Fibroblast of skin of scalp (primary cell): ENCODE data around the gene AGBL1.

ENCODE experiments used
- DNase-seq: peaks from one replicate; pipeline ENCODE4 v3.0.0-alpha.2; 2013

The AGBL1 gene

DNA sequence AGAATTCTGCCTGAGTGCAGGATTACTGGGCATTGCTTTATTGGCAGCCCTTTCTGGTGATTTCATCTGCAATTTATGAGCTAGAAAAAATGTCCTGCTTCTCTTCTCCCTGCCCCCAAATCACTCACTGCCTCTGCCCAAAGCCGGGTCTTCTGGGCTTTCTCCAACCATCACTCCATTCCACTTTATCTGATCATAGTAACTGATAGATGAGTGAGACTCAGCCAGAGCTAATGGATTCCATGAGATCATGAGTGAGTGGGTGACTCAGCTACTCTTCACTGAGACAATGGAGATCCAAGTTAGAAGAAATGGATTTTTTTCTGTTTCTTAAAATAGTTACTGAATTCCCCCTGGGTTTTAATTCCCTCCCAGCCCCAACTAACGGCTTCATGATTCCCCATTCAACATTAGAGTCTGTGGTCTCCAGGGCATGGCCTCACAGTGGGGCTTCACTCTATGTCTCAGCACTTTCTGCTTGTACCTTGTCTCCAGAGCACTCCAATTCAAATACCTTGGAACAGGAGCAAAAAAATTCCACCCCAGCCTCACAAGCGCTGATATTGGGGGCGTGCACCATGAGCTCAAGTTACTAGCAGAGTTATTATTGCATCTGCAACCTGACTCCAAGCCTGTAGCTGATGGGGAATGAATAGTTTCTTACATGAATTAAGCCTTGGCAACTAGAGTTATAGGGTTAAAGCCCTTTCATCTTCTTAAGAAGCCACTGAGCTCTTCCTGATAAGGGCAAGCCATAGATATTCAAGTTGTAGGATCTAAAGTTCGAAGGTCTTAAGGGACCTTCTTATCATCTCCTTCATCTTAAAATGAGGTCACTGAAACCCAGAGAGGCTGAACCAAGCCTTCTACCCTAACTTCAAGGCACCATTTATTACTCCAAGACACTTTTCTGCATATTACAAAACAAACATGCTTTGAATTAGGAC lies 85.9 kb downstream of the AGBL1 start:
- peak; percentile 4 for DNase-seq

DNA sequence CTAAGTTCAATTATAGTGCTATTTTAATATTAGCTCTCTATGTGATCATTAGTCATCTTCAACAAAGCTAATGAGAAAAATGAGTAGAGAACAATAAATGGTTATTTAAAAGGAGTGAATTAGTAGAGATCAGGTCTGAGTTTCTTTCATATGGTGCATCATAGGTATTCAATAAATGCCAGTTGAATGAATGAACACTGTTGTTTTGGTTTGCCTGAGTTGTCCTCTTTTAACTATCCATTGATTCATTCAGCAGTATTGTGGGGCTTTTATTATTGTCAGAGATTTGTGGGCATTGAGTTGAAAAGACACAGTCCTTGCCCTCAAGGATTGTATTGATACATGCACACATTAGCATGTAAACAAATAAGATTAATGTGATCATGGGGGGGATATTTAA lies 88.2 kb downstream of the AGBL1 start:
- no peak for DNase-seq

DNA sequence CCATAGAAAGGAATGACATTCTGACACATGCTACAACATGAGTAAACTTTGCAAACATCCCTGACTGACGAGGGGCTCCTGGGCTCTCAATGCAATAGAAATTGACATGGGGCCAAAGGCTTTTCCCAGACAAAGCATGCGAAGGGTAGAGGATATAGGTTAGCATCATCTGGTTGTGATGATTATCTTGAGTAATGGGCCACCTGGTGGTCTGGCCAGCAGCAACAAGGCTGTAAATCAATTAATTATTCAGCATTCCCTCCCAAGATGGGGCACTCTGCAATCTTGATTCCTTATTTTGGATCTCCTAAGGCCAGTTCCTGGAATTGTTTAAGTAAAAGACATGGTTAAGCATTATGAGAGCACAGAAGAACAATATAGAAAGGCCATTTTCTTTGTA lies 99.2 kb downstream of the AGBL1 start:
- no peak for DNase-seq

DNA sequence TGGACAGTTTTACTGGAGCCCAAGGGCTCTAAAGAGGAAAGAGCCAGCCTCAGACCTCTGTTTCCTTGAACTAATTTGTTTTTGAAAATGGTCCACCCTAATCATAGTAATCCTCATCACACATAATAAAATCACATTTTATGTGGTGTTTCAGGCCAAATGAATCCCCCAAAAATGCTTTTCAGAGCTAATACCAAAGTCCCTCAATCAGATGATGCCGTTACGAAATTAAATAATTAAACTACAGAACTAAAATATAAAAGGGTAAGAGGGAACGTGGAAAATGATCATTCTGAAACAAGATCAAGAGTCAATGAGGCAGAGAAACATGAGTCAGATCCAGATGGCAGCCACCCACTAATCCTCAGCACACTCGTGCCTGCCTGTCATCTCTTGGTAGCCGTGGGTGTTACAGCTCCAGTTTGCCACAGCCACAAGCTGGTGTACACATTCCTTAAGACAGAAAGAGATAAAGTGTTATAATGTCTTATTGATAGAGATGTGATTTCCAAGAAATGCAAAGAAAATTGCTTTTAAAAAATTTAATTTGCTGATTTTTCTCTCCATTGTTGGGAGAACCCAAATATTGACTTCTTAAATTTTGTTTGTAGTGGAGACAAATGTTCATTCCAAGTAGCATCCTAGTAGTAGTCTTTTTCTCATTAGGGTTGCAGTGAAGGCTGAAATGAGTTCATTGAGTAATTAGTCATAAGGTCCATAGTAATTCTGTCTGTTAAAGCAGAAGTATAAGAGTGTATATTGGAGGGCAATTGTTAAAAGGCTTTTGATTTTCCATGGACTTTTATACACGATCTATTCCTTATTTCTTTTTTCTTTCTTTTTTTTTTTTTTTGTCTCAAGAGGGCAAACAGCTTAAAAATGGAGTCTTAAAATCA lies 104.2 kb downstream of the AGBL1 start:
- DNase-seq = no peak

DNA sequence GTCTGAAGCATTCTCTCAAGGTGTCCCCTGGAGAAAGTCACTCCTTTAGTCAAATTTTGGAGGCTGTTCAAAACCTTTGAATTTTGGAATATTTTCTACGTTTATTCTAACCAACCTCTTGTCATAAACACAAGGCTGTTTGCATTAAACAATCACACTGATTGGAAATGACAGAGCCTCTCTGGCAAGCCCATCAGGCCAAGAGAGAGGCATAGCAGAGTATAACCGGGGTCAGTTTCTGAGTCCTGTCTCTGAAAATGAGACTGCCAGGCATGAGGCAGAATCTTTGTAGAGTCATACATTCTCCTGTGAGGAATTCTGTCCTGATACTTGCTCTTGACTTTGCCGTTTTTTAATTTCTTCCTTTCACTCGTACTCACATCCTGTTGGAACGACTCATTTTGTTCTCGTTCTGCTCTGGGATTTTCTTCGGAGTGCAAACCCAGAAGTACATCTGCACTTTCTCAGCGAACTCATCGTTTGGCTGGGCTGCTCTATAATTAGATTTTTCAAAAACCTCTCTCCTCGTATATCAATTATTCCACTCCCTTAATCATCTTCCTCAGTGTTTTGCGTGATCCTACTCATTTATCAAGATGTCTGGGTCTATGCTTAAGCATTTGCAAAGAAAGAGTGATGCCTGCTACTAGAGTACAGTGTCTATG lies 114.2 kb downstream of the AGBL1 start:
- DNase-seq = no peak

DNA sequence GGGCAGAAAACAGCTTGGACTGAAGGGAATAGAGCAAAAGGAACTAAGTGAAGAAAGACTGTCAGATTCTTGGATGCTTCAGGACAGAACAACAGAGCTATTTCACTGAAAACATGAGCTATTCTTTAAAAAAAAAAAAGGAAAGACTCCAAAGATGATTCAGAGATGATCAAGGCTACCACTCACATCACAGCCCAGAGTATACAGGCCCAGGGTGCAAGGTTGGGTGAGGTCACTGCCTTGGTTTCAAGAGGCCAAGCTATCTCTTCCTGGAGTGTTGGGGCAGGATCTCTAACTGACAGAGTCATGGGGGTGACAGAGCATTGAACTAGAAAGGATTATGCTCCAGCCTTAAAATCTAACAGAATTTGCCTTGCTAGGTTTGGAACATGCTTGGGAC lies 118.1 kb downstream of the AGBL1 start:
- DNase-seq = no peak

DNA sequence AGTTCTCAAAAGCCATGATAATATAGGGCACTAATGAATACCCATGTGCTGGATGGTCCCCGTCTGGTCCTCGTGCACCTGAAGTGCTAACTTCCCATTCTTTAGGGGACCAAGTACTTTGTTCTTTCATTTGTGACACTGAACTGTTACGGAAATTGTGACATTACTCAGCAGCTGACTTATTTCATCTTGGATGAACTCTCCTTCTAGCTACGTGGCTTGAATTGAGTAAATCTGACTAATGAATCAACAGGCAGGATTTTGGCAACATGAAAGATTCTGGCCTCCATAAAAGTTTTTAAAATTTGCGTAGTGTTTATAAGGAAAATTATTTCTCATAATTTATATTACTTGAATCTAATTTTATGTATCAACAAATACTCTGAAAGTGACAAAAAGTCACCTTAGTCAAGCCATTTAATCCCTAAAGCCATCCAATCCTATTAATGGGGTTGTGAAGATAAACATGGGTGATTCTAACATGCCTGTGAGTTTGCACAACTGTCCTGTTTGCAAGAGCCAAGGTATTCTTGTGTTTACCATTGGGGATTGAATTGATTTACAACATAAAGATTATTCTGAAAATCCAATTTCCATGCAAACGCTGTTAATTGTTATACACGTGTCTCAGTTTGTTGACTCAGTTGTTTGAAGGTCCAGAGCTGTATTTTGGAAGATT lies 119.9 kb downstream of the AGBL1 start:
- no peak for DNase-seq

DNA sequence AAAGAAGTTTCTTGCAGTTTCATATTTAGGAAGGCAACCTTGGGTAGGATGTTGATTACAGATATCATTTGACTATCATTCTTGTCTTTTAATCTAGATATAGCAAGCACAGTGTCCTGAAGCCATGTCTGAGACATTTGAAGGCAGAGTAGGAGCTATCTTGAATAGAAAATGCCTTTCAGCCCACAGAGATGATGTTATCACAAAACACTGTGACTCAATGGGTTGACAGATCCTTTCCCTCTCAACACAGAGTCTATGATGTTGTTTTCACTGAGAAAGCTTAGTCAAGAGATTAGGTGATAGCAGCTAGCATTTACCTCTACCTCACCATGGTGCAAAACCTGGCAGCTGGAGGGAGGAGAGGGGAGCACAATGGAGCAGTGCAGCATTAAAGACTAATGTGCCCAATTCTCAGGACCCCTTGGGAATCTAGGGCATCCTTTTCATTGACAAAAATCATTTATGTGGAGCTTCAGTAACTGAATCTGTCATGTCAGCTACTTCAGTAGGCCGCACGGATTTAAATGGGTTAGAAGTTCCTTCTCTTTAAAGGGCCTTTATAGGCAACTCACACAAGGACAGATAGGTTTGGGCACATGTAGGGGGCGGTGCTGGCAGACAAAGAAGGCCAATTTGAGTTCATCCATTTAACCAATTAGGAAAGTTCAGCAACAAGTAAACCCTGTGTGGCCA lies 121.8 kb downstream of the AGBL1 start:
- no peak for DNase-seq

DNA sequence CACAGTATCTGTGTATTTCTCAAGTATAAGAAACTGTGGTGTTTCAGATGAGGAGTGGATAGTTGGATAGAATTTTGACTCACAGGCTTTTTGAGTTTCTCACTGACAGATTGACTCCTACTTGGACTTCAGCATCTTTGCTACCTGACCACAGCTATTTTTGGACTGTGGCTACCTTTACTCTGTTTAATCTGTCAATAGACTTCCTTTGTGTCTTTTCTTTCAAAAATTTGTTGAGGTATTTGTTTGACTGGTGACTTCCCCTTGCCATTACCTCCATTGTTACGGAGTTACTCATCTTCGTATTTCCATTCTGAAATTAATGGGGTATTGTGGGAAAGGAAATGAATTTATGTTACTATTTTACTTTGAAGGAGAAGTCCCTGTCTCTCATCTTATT lies 123.8 kb downstream of the AGBL1 start:
- DNase-seq = no peak

DNA sequence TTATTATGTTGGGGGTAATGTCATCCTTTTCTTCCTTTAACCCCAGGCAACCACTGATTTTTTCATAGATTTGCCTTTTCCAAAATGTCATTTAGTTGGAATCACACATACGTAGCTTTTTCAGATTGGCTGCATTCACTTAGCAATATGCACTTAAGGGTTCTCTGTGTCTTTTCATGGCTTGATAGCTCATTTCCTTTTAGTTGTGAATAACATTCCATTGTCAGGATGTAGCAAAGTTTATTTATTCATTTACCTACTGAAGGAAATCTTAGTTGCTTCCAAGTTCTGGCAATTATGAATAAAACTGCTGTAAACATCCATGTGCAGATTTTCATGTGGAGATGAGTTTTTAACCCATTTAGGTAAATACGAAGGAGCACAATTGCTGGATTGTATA lies 125.4 kb downstream of the AGBL1 start:
- DNase-seq = no peak

DNA sequence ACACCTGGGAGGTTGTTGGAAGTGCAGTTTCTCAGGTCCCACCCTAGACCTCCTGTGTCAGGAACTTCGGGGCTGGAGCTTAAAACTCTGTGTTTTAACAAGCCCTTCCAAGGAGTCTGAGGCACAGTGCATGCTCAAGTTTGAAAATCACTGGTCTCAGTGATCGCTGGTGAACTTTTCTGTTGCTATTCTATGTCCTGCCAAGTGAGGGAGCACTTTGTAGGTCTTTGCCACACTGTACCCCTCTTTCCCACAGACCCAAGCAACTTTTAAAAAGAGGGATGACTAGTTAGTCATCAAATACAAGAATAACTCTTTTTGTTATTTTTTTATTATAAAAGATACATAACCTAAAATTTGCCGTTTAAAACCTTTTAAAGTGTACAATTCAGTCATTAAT lies 133.7 kb downstream of the AGBL1 start:
- no peak for DNase-seq

DNA sequence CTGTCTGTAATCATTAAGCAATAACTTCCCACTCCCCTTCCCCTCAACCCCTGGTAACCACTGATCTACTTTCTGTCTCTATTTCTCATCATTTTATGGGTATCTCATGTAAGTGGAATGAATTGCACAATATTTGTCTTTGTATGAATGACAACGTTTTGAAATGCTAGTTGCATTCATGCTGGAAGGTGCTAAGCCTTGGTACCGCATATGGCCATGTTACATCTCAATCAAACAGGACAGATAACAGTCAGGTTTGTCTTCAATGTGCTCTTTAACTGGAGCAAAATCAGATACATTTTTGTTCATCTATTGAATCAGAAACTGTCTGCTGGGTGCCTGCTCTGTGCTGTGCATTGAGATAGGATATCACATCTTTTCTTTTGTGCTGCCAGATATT lies 134.2 kb downstream of the AGBL1 start:
- DNase-seq = no peak

DNA sequence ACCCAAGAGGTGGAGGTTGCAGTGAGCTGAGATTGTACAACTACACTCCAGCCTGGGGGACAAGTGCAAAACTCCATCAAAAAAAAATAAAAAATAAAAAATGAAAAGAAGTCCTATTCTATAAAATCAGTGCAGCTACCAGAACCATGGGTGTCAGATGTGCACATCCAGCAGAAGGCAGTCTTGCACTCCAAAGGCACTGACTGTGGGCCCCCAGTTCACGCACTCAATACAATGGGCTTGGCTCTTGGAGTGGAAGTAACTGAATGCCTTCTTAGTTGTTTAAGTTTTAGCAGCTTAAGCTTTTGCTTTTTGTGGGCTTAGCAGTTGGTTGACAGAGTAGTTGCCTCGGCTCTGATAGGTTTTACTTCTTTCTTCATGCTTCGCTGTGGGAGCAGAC lies 141.4 kb downstream of the AGBL1 start:
- no peak for DNase-seq

DNA sequence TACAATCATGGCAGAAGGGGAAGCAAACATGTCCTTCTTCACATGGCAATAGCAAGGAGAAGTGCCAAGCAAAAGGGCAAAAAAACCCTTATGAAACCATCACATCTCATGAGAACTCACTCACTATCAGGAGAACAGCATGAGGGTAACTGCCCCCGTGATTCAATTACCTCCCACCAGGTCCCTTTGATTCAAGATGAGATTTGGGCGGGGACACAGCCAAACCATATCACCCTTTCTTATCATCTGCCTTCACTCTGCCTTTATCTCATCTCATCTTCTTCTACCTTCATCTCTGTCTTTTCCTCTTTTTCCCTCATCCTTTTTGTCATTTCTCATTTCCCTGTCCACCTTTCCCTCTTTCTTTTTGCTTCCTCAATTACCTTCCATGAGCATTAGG lies 149.6 kb downstream of the AGBL1 start:
- no peak for DNase-seq

DNA sequence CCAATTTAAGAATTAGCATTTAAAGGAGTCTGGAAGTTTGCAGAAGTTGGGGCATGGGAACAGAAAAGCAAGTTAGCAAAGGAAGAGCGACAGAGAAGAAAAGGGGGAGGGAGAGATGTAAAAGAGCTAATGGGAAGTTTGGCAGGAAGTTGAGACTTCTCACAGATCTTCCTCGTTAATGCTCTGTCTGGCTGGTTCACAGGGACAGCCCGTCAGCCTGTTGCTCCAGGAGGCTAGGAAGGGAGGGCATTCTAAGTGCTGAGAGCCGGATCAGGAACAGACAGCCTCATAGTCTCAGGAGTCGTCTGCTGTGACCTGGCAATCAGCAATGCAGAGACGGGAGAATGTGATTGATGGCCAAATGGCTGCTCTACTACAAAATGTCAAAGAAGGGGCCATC lies 150.3 kb downstream of the AGBL1 start:
- DNase-seq = no peak

DNA sequence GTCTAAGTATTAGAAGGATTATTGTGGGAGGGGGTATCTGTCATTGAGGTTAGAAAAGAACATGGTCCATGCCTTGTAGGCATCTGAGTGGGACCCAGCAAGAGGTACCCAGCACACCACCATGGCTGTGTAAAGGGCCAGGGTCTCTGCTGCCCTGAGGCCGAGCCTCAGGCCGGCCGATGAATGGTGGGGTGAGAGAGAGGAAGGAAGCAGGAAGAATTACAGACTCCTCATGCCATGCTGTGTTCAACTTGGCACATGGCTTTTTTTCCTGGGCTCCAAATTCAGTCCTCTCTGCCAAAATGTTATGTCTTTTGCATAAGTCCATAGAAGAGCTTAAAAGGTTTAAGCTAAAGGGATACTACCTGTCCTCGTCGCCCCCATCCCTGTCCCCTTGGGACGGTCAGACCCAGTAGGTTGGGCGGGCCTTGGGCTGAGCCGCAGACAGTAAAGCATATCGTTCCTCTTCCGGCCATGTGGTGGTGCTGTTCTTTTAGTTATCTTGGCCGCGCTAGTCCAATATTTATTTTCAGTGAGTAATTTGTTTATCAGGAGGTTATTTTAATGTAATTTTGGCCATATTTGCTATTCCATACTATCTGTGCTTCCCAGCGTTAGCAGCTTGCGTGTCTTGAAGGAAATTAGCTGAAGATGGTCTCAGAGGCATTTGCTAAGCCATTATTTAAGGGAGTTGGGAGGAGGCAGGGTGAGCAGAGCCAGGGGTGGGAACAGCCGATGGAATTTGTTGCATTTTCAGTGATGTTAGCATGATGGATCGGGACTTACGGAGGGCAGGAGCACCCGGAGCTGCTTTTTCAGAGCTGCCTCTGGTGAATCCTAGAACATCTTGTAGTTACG lies 152.4 kb downstream of the AGBL1 start:
- peak; percentile 12 for DNase-seq

DNA sequence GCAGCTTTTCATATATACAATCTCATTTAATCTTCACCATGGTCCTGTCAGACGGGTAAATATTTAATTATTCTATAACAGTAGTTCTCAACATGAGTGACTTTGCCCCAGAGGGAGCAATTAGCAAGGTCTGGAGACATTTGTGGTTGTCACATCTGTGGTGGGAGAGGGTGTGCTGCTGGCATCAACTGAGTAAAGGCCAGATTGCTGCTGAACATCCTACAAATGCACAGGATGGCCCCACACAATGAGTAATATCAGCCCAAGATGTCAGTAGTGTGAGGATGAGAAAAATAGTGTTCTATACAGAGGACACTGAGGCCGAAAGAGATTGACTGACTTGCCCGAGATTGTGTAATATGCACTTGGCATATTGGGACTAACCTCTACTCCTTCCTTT lies 156.0 kb downstream of the AGBL1 start:
- DNase-seq = no peak

DNA sequence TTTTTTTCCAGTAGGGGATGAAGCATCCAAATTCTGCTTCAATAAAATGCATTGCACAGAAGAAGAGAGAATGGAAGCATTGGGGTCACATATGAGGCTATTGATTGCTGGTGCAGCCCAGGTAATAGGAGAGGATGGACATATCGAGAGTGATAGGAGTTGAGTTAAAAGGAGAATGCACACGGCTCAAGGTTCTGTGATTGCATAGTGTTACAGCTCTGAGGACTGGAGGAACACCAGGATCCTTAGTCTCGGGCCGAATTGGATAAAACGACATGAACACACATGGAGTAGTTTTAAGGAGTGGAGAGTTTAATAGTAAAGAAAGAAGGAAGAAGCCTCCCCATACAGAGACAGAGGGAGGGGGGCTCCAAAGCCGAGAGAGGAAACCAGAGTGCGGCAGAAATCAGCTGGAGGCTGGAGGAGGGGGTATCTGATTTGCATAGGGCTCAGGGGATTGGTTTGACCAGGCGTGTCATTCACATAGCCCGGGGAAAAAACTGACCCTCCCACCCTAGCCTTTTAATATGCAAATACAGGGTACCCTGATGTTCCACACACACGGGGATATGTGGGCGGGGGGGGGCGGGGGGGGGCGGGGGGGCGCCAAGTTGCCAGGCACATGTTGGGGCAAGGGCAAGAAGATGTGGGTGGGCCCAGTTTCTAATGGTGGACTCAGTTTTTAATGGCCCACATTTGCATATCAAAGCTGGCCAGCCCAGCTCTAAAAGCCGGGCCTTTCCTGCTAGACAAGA lies 156.9 kb downstream of the AGBL1 start:
- DNase-seq = no peak

DNA sequence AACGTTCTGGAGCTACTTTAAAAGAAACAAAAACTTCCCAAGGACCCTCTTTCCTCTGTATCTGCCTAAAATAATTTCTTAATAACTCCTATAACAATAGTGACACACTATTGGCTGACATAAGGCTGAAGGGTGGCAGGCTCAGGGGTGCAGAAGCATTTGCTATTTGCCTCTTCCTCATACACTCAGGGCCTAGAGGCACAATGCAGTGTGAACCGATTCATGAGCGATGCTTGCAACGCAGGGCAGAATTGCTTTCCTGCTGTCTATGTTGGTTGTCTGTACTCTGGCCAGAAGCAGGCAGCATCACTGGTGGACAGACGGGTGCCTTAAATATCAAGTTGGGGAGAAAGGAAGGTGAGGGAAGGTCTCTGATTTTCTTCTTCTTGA lies 157.4 kb downstream of the AGBL1 start:
- DNase-seq = no peak
